HG03442 (cell line): Measurements from ENCODE around the gene PEAK3.
"Not testable (repeated sequence)": the region's sequence is repeated elsewhere in the genome, so short reads cannot be mapped to it uniquely, and the experiment has no call there.

Experiments
- ATAC-seq: cut with Tn5 transposase; IDR thresholded peaks from one replicate; pipeline ENCODE4 v1.9.1; 2021; ENCODE audit warnings: mild to moderate bottlenecking, moderate library complexity; ENCODE audit not compliant: unreplicated experiment

The PEAK3 gene

GRCh38 chr19:2289714-2290435 lies 7.9 kb upstream of the PEAK3 start:
- ATAC-seq: no peak

GRCh38 chr19:2288818-2289713 lies 7.1 kb upstream of the PEAK3 start:
- ATAC-seq: no peak

GRCh38 chr19:2288338-2288817 lies 6.4 kb upstream of the PEAK3 start:
- ATAC-seq: no peak

GRCh38 chr19:2287585-2288337 lies 5.8 kb upstream of the PEAK3 start:
- ATAC-seq: no peak

GRCh38 chr19:2286402-2287140 lies 4.6 kb upstream of the PEAK3 start:
- no peak for ATAC-seq

- no peak for ATAC-seq
Observed at GRCh38 chr19:2283835-2284507, 2.0 kb upstream of the PEAK3 start.

- no peak for ATAC-seq
Observed at GRCh38 chr19:2282862-2283237, 875 bp upstream of the PEAK3 start.

GRCh38 chr19:2281265-2282061 lies 512 bp downstream of the PEAK3 start:
- ATAC-seq: not testable (repeated sequence)

GRCh38 chr19:2280633-2281264 lies 1.2 kb downstream of the PEAK3 start:
- ATAC-seq: no peak

- no peak for ATAC-seq
Observed at GRCh38 chr19:2278459-2279158, 3.4 kb downstream of the PEAK3 start.

GRCh38 chr19:2277138-2277537 lies 4.8 kb downstream of the PEAK3 start:
- no peak for ATAC-seq

GRCh38 chr19:2276429-2276986 lies 5.5 kb downstream of the PEAK3 start:
- no peak for ATAC-seq

- no peak for ATAC-seq
Observed at GRCh38 chr19:2275588-2276428, 6.2 kb downstream of the PEAK3 start.

- ATAC-seq: no peak
Observed at GRCh38 chr19:2274931-2275535, 6.9 kb downstream of the PEAK3 start.

- no peak for ATAC-seq
Observed at GRCh38 chr19:2274185-2274711, 7.7 kb downstream of the PEAK3 start.
